B cell (primary cell): ENCODE data around the gene CDH16.

ENCODE experiments used
- EZH2 ChIP-seq: IDR thresholded peaks from 2 replicates; pipeline ENCODE4 v1.6.1; 2012; ENCODE audit warnings: borderline replicate concordance, low read depth, mild to moderate bottlenecking, moderate library complexity, low read length; ENCODE audit not compliant: insufficient read depth, poor library complexity, severe bottlenecking
- TF ChIP-seq, protein P1 (sequence below): fragments of 200-600 bp; IDR thresholded peaks from one replicate; pipeline ENCODE4 v1.8.0; 2022; ENCODE audit warnings: antibody characterized with exemption, mild to moderate bottlenecking

DNA sequence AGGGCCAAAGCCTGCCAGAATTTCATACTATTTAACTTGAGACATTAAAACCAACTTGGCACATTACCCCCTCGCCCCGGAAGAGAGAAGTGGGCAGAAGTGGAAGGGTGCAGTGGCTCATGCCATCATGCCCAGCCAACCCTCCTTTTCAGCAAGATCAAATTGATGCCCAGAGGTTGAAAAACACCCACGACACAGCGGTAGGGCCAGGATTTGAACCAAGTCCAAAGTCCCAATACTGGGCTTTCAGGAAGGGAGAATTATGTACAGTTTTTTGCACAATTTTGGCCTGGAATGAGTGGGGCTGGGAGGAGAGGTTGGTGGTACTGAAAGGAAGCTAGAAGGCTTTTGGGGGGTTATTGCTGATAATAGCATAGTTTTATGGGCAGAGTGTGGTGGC lies 27.3 kb downstream of the CDH16 start:
- TF ChIP-seq, protein P1, sequence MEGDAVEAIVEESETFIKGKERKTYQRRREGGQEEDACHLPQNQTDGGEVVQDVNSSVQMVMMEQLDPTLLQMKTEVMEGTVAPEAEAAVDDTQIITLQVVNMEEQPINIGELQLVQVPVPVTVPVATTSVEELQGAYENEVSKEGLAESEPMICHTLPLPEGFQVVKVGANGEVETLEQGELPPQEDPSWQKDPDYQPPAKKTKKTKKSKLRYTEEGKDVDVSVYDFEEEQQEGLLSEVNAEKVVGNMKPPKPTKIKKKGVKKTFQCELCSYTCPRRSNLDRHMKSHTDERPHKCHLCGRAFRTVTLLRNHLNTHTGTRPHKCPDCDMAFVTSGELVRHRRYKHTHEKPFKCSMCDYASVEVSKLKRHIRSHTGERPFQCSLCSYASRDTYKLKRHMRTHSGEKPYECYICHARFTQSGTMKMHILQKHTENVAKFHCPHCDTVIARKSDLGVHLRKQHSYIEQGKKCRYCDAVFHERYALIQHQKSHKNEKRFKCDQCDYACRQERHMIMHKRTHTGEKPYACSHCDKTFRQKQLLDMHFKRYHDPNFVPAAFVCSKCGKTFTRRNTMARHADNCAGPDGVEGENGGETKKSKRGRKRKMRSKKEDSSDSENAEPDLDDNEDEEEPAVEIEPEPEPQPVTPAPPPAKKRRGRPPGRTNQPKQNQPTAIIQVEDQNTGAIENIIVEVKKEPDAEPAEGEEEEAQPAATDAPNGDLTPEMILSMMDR = no peak
- no peak for TF ChIP-seq EZH2
